A549 (cell line): ENCODE results near the gene PRMT7. TPM values are rescaled to one million over a fixed set of nuclear protein-coding genes. Genes with fewer than 3 reads are reported as not detected.

Experiments used
- ATAC-seq, 2 experiments: fragments of 200-7000 bp in 1 of 2; fragments of >200 bp in 1 of 2; cut with Nextera tagmentation in 1 of 2; cut with Tn5 transposase in 1 of 2; 3 replicates each; pipeline versions ENCODE4 v1.8.0 to v1.9.1; 2018 to 2020; ENCODE audit warnings: mild to moderate bottlenecking in 1 of 2, moderate library complexity in 1 of 2
- CTCF ChIA-PET: fragments of 300-600 bp; sonication (Branson Sonifier 250); formaldehyde crosslinking; extraction: SDS; loops from one replicate; lab custom pipeline; 2021; ENCODE audit warnings: antibody characterized with exemption, inconsistent platforms; lab: Yijun Ruan, JAX
- POLR2A ChIA-PET: fragments of 350-600 bp; formaldehyde crosslinking; extraction: SDS; loops from one replicate; lab custom pipeline; 2021; ENCODE audit warnings: antibody characterized with exemption, inconsistent platforms; lab: Yijun Ruan, JAX
- DNase-seq, 2 experiments: peaks; one replicate each; pipeline versions ENCODE4 v3.0.0 to v3.0.0-alpha.2; 2011 to 2016; ENCODE audit warnings: low read depth in 1 of 2, low spot score in 1 of 2
- FAIRE-seq: peaks from 2 replicates; lab custom pipeline; 2011; peaks lifted over from hg19 to GRCh38; lab: Jason Lieb, UNC
- H3K27ac ChIP-seq, 2 experiments: fragments of >200 bp; sonication (Bioruptor Twin); formaldehyde crosslinking; 3 replicates each; pipeline ENCODE4 v1.5.1; 2016 to 2017
- H3K4me1 ChIP-seq: fragments of >200 bp; sonication (Bioruptor Twin); formaldehyde crosslinking; 3 replicates; pipeline ENCODE4 v1.6.1; 2016
- H3K4me2 ChIP-seq: fragments of >200 bp; sonication (Bioruptor Twin); formaldehyde crosslinking; 3 replicates; pipeline ENCODE4 v1.6.1; 2016
- H3K4me3 ChIP-seq: fragments of >200 bp; sonication (Bioruptor Twin); formaldehyde crosslinking; 3 replicates; pipeline ENCODE4 v1.5.1; 2016
- H3K9me3 ChIP-seq: fragments of >200 bp; sonication (Bioruptor Twin); formaldehyde crosslinking; 3 replicates; pipeline ENCODE4 v1.6.1; 2016
- ATOH8 ChIP-seq: fragments of 250-450 bp; sonication (Bioruptor Pico); IDR thresholded peaks from 2 replicates; pipeline ENCODE4 v1.5.0; 2020; ENCODE audit warnings: low read depth, mild to moderate bottlenecking, moderate library complexity
- BCL3 ChIP-seq: fragments of >200 bp; sonication (Bioruptor Twin); formaldehyde crosslinking; IDR thresholded peaks from 3 replicates; pipeline ENCODE4 v1.6.1; 2016
- CBX2 ChIP-seq: fragments of 200-600 bp; sonication (generic); IDR thresholded peaks from 2 replicates; pipeline ENCODE4 v1.6.1; 2016; ENCODE audit warnings: low read depth, mild to moderate bottlenecking, borderline replicate concordance
- CEBPB ChIP-seq, 2 experiments: fragments of >200 bp in 1 of 2; sonication (Bioruptor Twin) in 1 of 2; formaldehyde crosslinking in 1 of 2; IDR thresholded peaks; 2 replicates each; pipeline ENCODE4 v1.6.1; 2012 to 2016
- CHD2 ChIP-seq: fragments of 150-350 bp; IDR thresholded peaks from 2 replicates; pipeline ENCODE4 v1.6.1; 2014; ENCODE audit warnings: low read length; ENCODE audit not compliant: partially characterized antibody
- CTCF ChIP-seq: fragments of >200 bp; sonication (Bioruptor Twin); formaldehyde crosslinking; IDR thresholded peaks from 3 replicates; pipeline ENCODE4 v1.5.1; 2016
- EHF ChIP-seq: fragments of 250-450 bp; sonication (Bioruptor Pico); IDR thresholded peaks from 2 replicates; pipeline ENCODE4 v1.5.0; 2020; ENCODE audit warnings: mild to moderate bottlenecking
- EHMT2 ChIP-seq: fragments of 200-600 bp; sonication (generic); IDR thresholded peaks from 2 replicates; pipeline ENCODE4 v1.6.1; 2016; ENCODE audit warnings: antibody characterized with exemption, low read depth, mild to moderate bottlenecking, moderate library complexity
- EP300 ChIP-seq, 2 experiments: fragments of >200 bp; sonication (Bioruptor Twin); formaldehyde crosslinking; IDR thresholded peaks; 2 replicates in 1 of 2; 3 replicates in 1 of 2; pipeline ENCODE4 v1.6.1; 2016 to 2017
- FOSB ChIP-seq: fragments of 250-450 bp; sonication (Bioruptor Pico); IDR thresholded peaks from 2 replicates; pipeline ENCODE4 v1.5.0; 2020; ENCODE audit warnings: mild to moderate bottlenecking, moderate library complexity
- FOXS1 ChIP-seq: fragments of 250-450 bp; sonication (Bioruptor Pico); IDR thresholded peaks from 2 replicates; pipeline ENCODE4 v1.5.0; 2020; ENCODE audit warnings: mild to moderate bottlenecking, moderate library complexity
- HDAC2 ChIP-seq: fragments of 200-600 bp; sonication (generic); IDR thresholded peaks from 2 replicates; pipeline ENCODE4 v1.6.1; 2016
- HES2 ChIP-seq: fragments of >200 bp; sonication (Bioruptor Twin); formaldehyde crosslinking; IDR thresholded peaks from 2 replicates; pipeline ENCODE4 v1.6.1; 2016
- HOXA7 ChIP-seq: fragments of 250-450 bp; sonication (Bioruptor Pico); IDR thresholded peaks from 2 replicates; pipeline ENCODE4 v1.5.0; 2020; ENCODE audit warnings: mild to moderate bottlenecking, moderate library complexity
- JUN ChIP-seq, 2 experiments: fragments of >200 bp; sonication (Bioruptor Twin); formaldehyde crosslinking; IDR thresholded peaks; 2 replicates in 1 of 2; 3 replicates in 1 of 2; pipeline ENCODE4 v1.6.1; 2016 to 2017
- JUNB ChIP-seq: fragments of >200 bp; sonication (Bioruptor Twin); formaldehyde crosslinking; IDR thresholded peaks from 2 replicates; pipeline ENCODE4 v1.6.1; 2016
- MAFK ChIP-seq: fragments of 450-650 bp; IDR thresholded peaks from 2 replicates; pipeline ENCODE4 v1.6.1; 2014; ENCODE audit not compliant: partially characterized antibody
- NPAS2 ChIP-seq: fragments of 250-450 bp; sonication (Bioruptor Pico); IDR thresholded peaks from 2 replicates; pipeline ENCODE4 v1.8.0; 2022; ENCODE audit warnings: mild to moderate bottlenecking, moderate library complexity, borderline replicate concordance
- NR3C1 ChIP-seq: fragments of >200 bp; sonication (Bioruptor Twin); formaldehyde crosslinking; IDR thresholded peaks from 3 replicates; pipeline ENCODE4 v1.6.1; 2017
- PBX3 ChIP-seq: IDR thresholded peaks from 2 replicates; pipeline ENCODE4 v1.6.1; 2012
- PHF8 ChIP-seq: fragments of 200-600 bp; sonication (generic); IDR thresholded peaks from 2 replicates; pipeline ENCODE4 v1.6.1; 2016; ENCODE audit warnings: low read depth, mild to moderate bottlenecking, antibody characterized with exemption, moderate library complexity, borderline replicate concordance
- RAD21 ChIP-seq, 2 experiments: fragments of >200 bp in 1 of 2; sonication (Bioruptor Twin) in 1 of 2; formaldehyde crosslinking in 1 of 2; IDR thresholded peaks in 1 of 2; conservative IDR thresholded peaks in 1 of 2; 2 replicates in 1 of 2; 3 replicates in 1 of 2; pipeline ENCODE4 v1.6.1; 2012 to 2018; ENCODE audit warnings: inconsistent platforms in 1 of 2
- RCOR1 ChIP-seq: fragments of 150-350 bp; IDR thresholded peaks from 2 replicates; pipeline ENCODE4 v1.6.1; 2014; ENCODE audit warnings: antibody characterized with exemption, low read length, low read depth
- RFX5 ChIP-seq: fragments of 450-650 bp; IDR thresholded peaks from 2 replicates; pipeline ENCODE4 v1.7.1; 2014; ENCODE audit warnings: antibody characterized with exemption, mild to moderate bottlenecking, moderate library complexity
- SMC3 ChIP-seq: fragments of >200 bp; sonication (Bioruptor Twin); formaldehyde crosslinking; IDR thresholded peaks from 3 replicates; pipeline ENCODE4 v1.6.1; 2018; ENCODE audit warnings: inconsistent platforms
- SREBF2 ChIP-seq: fragments of 450-650 bp; IDR thresholded peaks from 2 replicates; pipeline ENCODE4 v1.6.1; 2014; ENCODE audit warnings: mild to moderate bottlenecking, moderate library complexity
- TFCP2L1 ChIP-seq: fragments of 250-450 bp; sonication (Bioruptor Pico); IDR thresholded peaks from 2 replicates; pipeline ENCODE4 v1.5.0; 2021; ENCODE audit warnings: mild to moderate bottlenecking
- ZC3H11A ChIP-seq: fragments of 450-650 bp; IDR thresholded peaks from 2 replicates; pipeline ENCODE4 v1.6.1; 2014; ENCODE audit warnings: antibody characterized with exemption, mild to moderate bottlenecking
- ZFP36 ChIP-seq: fragments of 450-650 bp; IDR thresholded peaks from 2 replicates; pipeline ENCODE4 v1.6.1; 2014; ENCODE audit warnings: borderline replicate concordance; ENCODE audit not compliant: partially characterized antibody
- WGBS: methylation state at CpG from one replicate; pipeline ENCODE4 v1.1.6; 2017; ENCODE audit errors: missing lambda C conversion rate; 5-methylcytosine and 5-hydroxymethylcytosine counted together
- polyA plus RNA-seq, 4 experiments: library from polyadenylated mRNA; depleted of rRNA in 3 of 4; stranded (reverse); fragments of >200 nt; fragmentation: RNase III in 1 of 4; extraction: RNeasy Plus Mini Kit Qiagen cat#74134 plus additional on column Dnase treatment in 1 of 4; gene quantifications; 2 replicates in 3 of 4; 3 replicates in 1 of 4; pipeline ENCODE4 v1.2.3, GENCODE V29; 2011 to 2017

The PRMT7 gene
- polyA plus RNA-seq, 2 of the 4 experiments (the other 2 are of a cell fraction) = 37.1 to 44.7 TPM

GRCh38 chr16:68343137-68343536 is 32.3 kb downstream of the PRMT7 start:
- no peaks in the 10 kb centered on the region for H3K4me1 ChIP-seq
- no peak overlapping the region for H3K4me2 ChIP-seq
- ChIA-PET CTCF (interaction anchor here (4.4 kb wide), 1 partner anchor 14 kb away, joined by 22 read pairs; no protein-coding TSS in a partner anchor), POLR2A (no interaction called here)
- WGBS = 94% methylated on average over 7 of the region's 7 CpGs
- ATAC-seq (no peak), FAIRE-seq (no peak), DNase-seq (no peak)
- H3K9me3 ChIP-seq = no peaks in the 10 kb centered on the region
- no peak overlapping the region for H3K27ac ChIP-seq
- TF ChIP-seq ZC3H11A (no peak), EHF (no peak), ATOH8 (CRISPR knock-in tag) (no peak), EP300 (IDR thresholded peaks at IDR 0.05) (no peak), PBX3 (no peak), CEBPB (IDR thresholded peaks at IDR 0.05) (no peak), HDAC2 (no peak), EHMT2 (no peak), PHF8 (no peak), JUN (IDR thresholded peaks at IDR 0.05) (no peak), FOXS1 (CRISPR knock-in tag) (no peak), TFCP2L1 (CRISPR knock-in tag) (no peak), HOXA7 (no peak), NR3C1 (no peak), RFX5 (no peak)
- TF ChIP-seq, all 56 proteins: peak for 0
- no peak overlapping the region for H3K4me3 ChIP-seq

GRCh38 chr16:68344252-68344651 is 33.4 kb downstream of the PRMT7 start:
- H3K4me1 ChIP-seq = no peaks in the 10 kb centered on the region
- no peak overlapping the region for H3K4me2 ChIP-seq
- ATAC-seq (no peak), DNase-seq (no peak), FAIRE-seq (no peak)
- ChIA-PET CTCF (interaction anchor here (1.0 to 4.4 kb wide), 3 partner anchors 15 to 82 kb away, joined by 5 to 22 read pairs (median 5); no protein-coding TSS in a partner anchor), POLR2A (no interaction called here)
- 94% methylated on average over 11 of the region's 11 CpGs for WGBS
- H3K9me3 ChIP-seq = no peaks in the 10 kb centered on the region
- TF ChIP-seq RFX5 (no peak), ZFP36 (no peak), HES2 (no peak), EHMT2 (no peak), SREBF2 (no peak), FOSB (CRISPR knock-in tag) (no peak), PHF8 (no peak), CHD2 (no peak), HDAC2 (no peak), CTCF (no peak), SMC3 (no peak), FOXS1 (CRISPR knock-in tag) (no peak), RCOR1 (no peak), JUNB (no peak), ZC3H11A (no peak), RAD21 (conservative IDR thresholded peaks at IDR 0.05 in 1 of 2, IDR thresholded peaks at IDR 0.05 in 1 of 2) (no peak), BCL3 (no peak), CBX2 (no peak), MAFK (no peak), NPAS2 (CRISPR knock-in tag) (no peak)
- no peak overlapping the region for H3K27ac ChIP-seq
- no peak overlapping the region for H3K4me3 ChIP-seq
